UCSD-AML1 (cell line): Measurements from ENCODE around the gene DOP1B.

Experiments
- DNase-seq: peaks from one replicate; lab custom pipeline; 2025; ENCODE audit not compliant: unreplicated experiment; lab: John Stamatoyannopoulos, UW

The DOP1B gene

GRCh38 chr21:36200081-36200561 lies 43.5 kb downstream of the DOP1B start:
- no peak for DNase-seq

GRCh38 chr21:36202726-36203602 lies 46.3 kb downstream of the DOP1B start:
- DNase-seq, result no peak

GRCh38 chr21:36203603-36203889 lies 46.9 kb downstream of the DOP1B start:
- DNase-seq, result no peak

GRCh38 chr21:36204980-36205379 lies 48.4 kb downstream of the DOP1B start:
- no peak for DNase-seq

GRCh38 chr21:36205962-36206361 lies 49.3 kb downstream of the DOP1B start:
- no peak for DNase-seq
